Hepatocyte (in vitro differentiated cells): ENCODE results near the gene RSPO4.

Experiments
- EZH2 ChIP-seq: fragments of 200-600 bp; sonication (generic); IDR thresholded peaks from 2 replicates; pipeline ENCODE4 v1.6.1; 2016; ENCODE audit warnings: antibody characterized with exemption, mild to moderate bottlenecking, borderline replicate concordance
- EZH2phosphoT487 ChIP-seq: fragments of 200-600 bp; sonication (generic); IDR thresholded peaks from one replicate; pipeline ENCODE4 v1.6.1; 2018; ENCODE audit warnings: antibody characterized with exemption, mild to moderate bottlenecking, low read depth, moderate library complexity; ENCODE audit not compliant: unreplicated experiment, severe bottlenecking
- TF ChIP-seq, protein P1 (sequence below): fragments of 200-600 bp; sonication (generic); IDR thresholded peaks from 2 replicates; pipeline ENCODE4 v1.5.1; 2016; ENCODE audit warnings: antibody characterized with exemption, mild to moderate bottlenecking; ENCODE audit not compliant: poor library complexity

DNA sequence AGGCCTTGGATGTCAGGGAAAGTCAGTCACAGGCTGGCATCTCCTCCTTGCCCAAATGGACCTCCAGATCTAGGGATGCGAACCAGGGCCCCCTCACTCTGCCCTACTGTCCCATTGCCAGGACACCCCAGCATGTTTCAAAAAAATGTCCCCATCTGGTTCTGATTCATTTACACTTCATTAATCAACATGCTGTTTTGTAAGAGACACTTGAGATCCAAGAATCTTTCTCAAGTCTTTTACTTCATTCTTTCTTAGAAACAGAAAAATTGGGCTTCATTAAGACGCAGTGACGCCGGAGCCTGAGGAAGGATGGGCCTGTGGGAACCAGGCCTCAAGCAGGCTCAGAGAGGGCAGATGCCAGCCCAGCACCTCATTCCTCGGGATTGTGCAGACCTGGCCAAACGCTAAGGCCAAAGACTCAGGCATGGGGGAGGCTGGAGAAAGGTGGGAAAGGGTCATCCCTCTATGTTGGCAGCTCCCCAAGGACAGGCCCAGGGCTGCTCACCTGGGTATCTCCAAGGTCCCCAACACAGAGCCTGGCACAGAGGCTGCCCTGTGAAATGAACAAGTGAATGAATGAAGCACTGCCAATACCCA is 3.8 kb downstream of the RSPO4 start:
- TF ChIP-seq, protein P1, sequence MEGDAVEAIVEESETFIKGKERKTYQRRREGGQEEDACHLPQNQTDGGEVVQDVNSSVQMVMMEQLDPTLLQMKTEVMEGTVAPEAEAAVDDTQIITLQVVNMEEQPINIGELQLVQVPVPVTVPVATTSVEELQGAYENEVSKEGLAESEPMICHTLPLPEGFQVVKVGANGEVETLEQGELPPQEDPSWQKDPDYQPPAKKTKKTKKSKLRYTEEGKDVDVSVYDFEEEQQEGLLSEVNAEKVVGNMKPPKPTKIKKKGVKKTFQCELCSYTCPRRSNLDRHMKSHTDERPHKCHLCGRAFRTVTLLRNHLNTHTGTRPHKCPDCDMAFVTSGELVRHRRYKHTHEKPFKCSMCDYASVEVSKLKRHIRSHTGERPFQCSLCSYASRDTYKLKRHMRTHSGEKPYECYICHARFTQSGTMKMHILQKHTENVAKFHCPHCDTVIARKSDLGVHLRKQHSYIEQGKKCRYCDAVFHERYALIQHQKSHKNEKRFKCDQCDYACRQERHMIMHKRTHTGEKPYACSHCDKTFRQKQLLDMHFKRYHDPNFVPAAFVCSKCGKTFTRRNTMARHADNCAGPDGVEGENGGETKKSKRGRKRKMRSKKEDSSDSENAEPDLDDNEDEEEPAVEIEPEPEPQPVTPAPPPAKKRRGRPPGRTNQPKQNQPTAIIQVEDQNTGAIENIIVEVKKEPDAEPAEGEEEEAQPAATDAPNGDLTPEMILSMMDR = no peak
- TF ChIP-seq EZH2phosphoT487 (no peak), EZH2 (no peak)
